Keratinocyte (primary cell): Measurements from ENCODE around the gene CXADR. TPM values are rescaled to one million over a fixed set of nuclear protein-coding genes. Genes with fewer than 3 reads are reported as not detected.
A peak's percentile ranks its signal among the peaks of the same experiment; 100 is the strongest.

ENCODE experiments used
- DNase-seq: peaks from one replicate; pipeline ENCODE4 v3.0.0-alpha.2; 2011; ENCODE audit warnings: low read depth, missing footprints, low spot score
- FAIRE-seq: peaks from 2 replicates; lab custom pipeline; 2011; peaks lifted over from hg19 to GRCh38; lab: Jason Lieb, UNC
- H2AFZ ChIP-seq: 2 replicates; pipeline ENCODE4 v1.6.0; 2012; ENCODE audit warnings: low read length, control low read depth, inconsistent platforms; ENCODE audit not compliant: control insufficient read depth
- H3K27ac ChIP-seq: 2 replicates; pipeline ENCODE4 v1.5.1; 2011; ENCODE audit warnings: low read length; ENCODE audit not compliant: control insufficient read depth, insufficient read depth
- H3K27me3 ChIP-seq: 3 replicates; pipeline ENCODE4 v1.6.0; 2011; ENCODE audit warnings: low read length; ENCODE audit not compliant: control insufficient read depth, insufficient read depth; ENCODE audit errors: extremely low read depth
- H3K36me3 ChIP-seq, 2 experiments: 2 replicates in 1 of 2; 3 replicates in 1 of 2; pipeline ENCODE4 v1.5.1; 2011; ENCODE audit warnings: low read length in 2 of 2, mild to moderate bottlenecking in 1 of 2; ENCODE audit not compliant: control insufficient read depth in 2 of 2, insufficient read depth in 2 of 2; ENCODE audit errors: extremely low read depth in 1 of 2
- H3K4me1 ChIP-seq: 3 replicates; pipeline ENCODE4 v1.5.1; 2011; ENCODE audit warnings: low read length; ENCODE audit not compliant: control insufficient read depth, insufficient read depth; ENCODE audit errors: extremely low read depth
- H3K4me2 ChIP-seq: 3 replicates; pipeline ENCODE4 v1.6.0; 2011; ENCODE audit warnings: low read depth, low read length; ENCODE audit not compliant: control insufficient read depth, insufficient read depth; ENCODE audit errors: extremely low read depth
- H3K4me3 ChIP-seq, 3 experiments: fragments of 200-600 bp in 1 of 3; sonication (generic) in 1 of 3; 2 replicates in 2 of 3; 3 replicates in 1 of 3; pipeline ENCODE4 v1.5.1; 2011 to 2016; ENCODE audit warnings: low read length in 3 of 3, mild to moderate bottlenecking in 3 of 3, control low read depth in 2 of 3, inconsistent platforms in 1 of 3, low read depth in 1 of 3, mixed read lengths in 1 of 3, mixed run types in 1 of 3, moderate library complexity in 1 of 3; ENCODE audit not compliant: control insufficient read depth in 2 of 3, insufficient read depth in 2 of 3; ENCODE audit errors: extremely low read depth in 1 of 3
- H3K79me2 ChIP-seq: 2 replicates; pipeline ENCODE4 v1.6.0; 2012; ENCODE audit warnings: low read length; ENCODE audit not compliant: control insufficient read depth, insufficient read depth
- H3K9ac ChIP-seq: 3 replicates; pipeline ENCODE4 v1.6.0; 2011; ENCODE audit warnings: low read length; ENCODE audit not compliant: control insufficient read depth, insufficient read depth; ENCODE audit errors: extremely low read depth
- H3K9me1 ChIP-seq: 3 replicates; pipeline ENCODE4 v1.6.0; 2011; ENCODE audit warnings: low read length; ENCODE audit not compliant: control insufficient read depth, insufficient read depth; ENCODE audit errors: extremely low read depth
- H3K9me3 ChIP-seq: 2 replicates; pipeline ENCODE4 v1.5.1; 2012; ENCODE audit warnings: low read depth, low read length; ENCODE audit not compliant: control insufficient read depth
- H4K20me1 ChIP-seq: 3 replicates; pipeline ENCODE4 v1.6.0; 2011; ENCODE audit warnings: low read length; ENCODE audit not compliant: control insufficient read depth, insufficient read depth; ENCODE audit errors: extremely low read depth
- CTCF ChIP-seq, 3 experiments: IDR thresholded peaks in 1 of 3; conservative IDR thresholded peaks in 1 of 3; optimal IDR thresholded peaks in 1 of 3; 2 replicates in 2 of 3; 3 replicates in 1 of 3; pipeline versions ENCODE3 to v1.5.1; 2011; ENCODE audit warnings: low read length in 3 of 3, mild to moderate bottlenecking in 3 of 3, moderate library complexity in 2 of 3, control low read depth in 1 of 3, inconsistent platforms in 1 of 3; ENCODE audit not compliant: insufficient read depth in 2 of 3; ENCODE audit errors: extremely low read depth in 1 of 3
- EZH2 ChIP-seq: IDR thresholded peaks from one replicate; pipeline ENCODE4 v1.6.1; 2012; ENCODE audit warnings: inconsistent platforms, mild to moderate bottlenecking, low read length, moderate library complexity
- dilution Hi-C: fragments of 300-500 bp; cut with MboI; formaldehyde crosslinking; loops from one replicate; pipeline ENCODE4 v1.7.0; 2020; ENCODE audit warnings: low sequenced_read_pairs; ENCODE audit not compliant: extremely low pct_ligation_motif_present
- polyA plus RNA-seq, 5 experiments: library from polyadenylated mRNA; depleted of rRNA in 3 of 5; stranded (reverse) in 3 of 5; stranded (forward) in 1 of 5; unstranded in 1 of 5; fragments of >200 nt; gene quantifications; 1 replicate in 1 of 5; 2 replicates in 3 of 5; 3 replicates in 1 of 5; pipeline versions ENCODE4 v1.2.1 to v1.2.3, GENCODE V29; 2011 to 2012; ENCODE audit warnings: missing spikeins in 2 of 5, low read depth in 1 of 5, low replicate concordance in 1 of 5

The CXADR gene
- polyA plus RNA-seq, 1 donor (not counting 4 experiments of a cell fraction or from before 2014, with no cell fraction given): 37.3 TPM

- H3K36me3 ChIP-seq: peaks cover 2 to 7% of the 10 kb centered on the region in 2 experiments
- FAIRE-seq (no peak), DNase-seq (no peak)
- no peaks in the 10 kb centered on the region for H3K27me3 ChIP-seq
- H3K9me1 ChIP-seq: no peaks in the 10 kb centered on the region
- TF ChIP-seq EZH2 (no peak), CTCF (optimal IDR thresholded peaks at IDR 0.05 in 1 of 3, IDR thresholded peaks at IDR 0.05 in 1 of 3, conservative IDR thresholded peaks at IDR 0.05 in 1 of 3; ENCODE audit: extremely low read depth in 1 of 3, insufficient read depth in 2 of 3, low read length in 3 of 3) (no peak)
- no peaks in the 10 kb centered on the region for H3K4me1 ChIP-seq
- no peaks in the 10 kb centered on the region for H3K9me3 ChIP-seq
- no peak overlapping the region for H3K4me3 ChIP-seq
- H2AFZ ChIP-seq: no peak overlapping the region
- no peak overlapping the region for H3K9ac ChIP-seq
- no peak overlapping the region for H3K27ac ChIP-seq
- H3K79me2 ChIP-seq: no peaks in the 10 kb centered on the region
- H3K4me2 ChIP-seq: no peak overlapping the region
- dilution Hi-C loops: loop anchor here (25.0 kb wide), 1 partner anchor 167 kb away; no protein-coding TSS in a partner anchor
- no peaks in the 10 kb centered on the region for H4K20me1 ChIP-seq
Observed at GRCh38 chr21:17554120-17554519, 41.3 kb downstream of the CXADR start.

- no peaks in the 10 kb centered on the region for H3K4me1 ChIP-seq
- no peak overlapping the region for H3K4me2 ChIP-seq
- no peak for DNase-seq
Observed at GRCh38 chr21:17554679-17555465, 42.0 kb downstream of the CXADR start.

More at GRCh38 chr21:17554679-17555465, 42.0 kb downstream of the CXADR start:
- FAIRE-seq: peak; percentile 59
- no peak overlapping the region for H3K9ac ChIP-seq
- H2AFZ ChIP-seq: no peak overlapping the region
- H3K27ac ChIP-seq: no peak overlapping the region
- dilution Hi-C loops: loop anchor here (25.0 kb wide), 1 partner anchor 168 kb away; no protein-coding TSS in a partner anchor
- H3K4me3 ChIP-seq: no peak overlapping the region
- no peaks in the 10 kb centered on the region for H4K20me1 ChIP-seq
- H3K9me1 ChIP-seq: no peaks in the 10 kb centered on the region
- no peaks in the 10 kb centered on the region for H3K9me3 ChIP-seq
- peak; percentile 23 to 52 (median 42) for TF ChIP-seq CTCF (optimal IDR thresholded peaks at IDR 0.05 in 1 of 3, IDR thresholded peaks at IDR 0.05 in 1 of 3, conservative IDR thresholded peaks at IDR 0.05 in 1 of 3; ENCODE audit: extremely low read depth in 1 of 3, insufficient read depth in 2 of 3, low read length in 3 of 3)
- no peak for TF ChIP-seq EZH2
- no peaks in the 10 kb centered on the region for H3K27me3 ChIP-seq
- H3K36me3 ChIP-seq: peaks cover 2% of the 10 kb centered on the region in 2 experiments
- H3K79me2 ChIP-seq: no peaks in the 10 kb centered on the region
